ACC112 (cell line): ENCODE data around the gene FCRL6.

Source experiments
- H2AFZ ChIP-seq: fragments of 200-600 bp; sonication (generic); one replicate; pipeline ENCODE4 v1.6.0; 2017; ENCODE audit warnings: antibody characterized with exemption, low read length; ENCODE audit not compliant: unreplicated experiment
- H3K27ac ChIP-seq: fragments of 200-600 bp; sonication (generic); 2 replicates; pipeline ENCODE4 v1.5.1; 2014; ENCODE audit warnings: low read depth, mild to moderate bottlenecking, antibody characterized with exemption, low read length, moderate library complexity
- H3K27me3 ChIP-seq: fragments of 200-600 bp; sonication (generic); 2 replicates; pipeline ENCODE4 v1.6.1; 2014; ENCODE audit warnings: mild to moderate bottlenecking, antibody characterized with exemption, low read length, moderate library complexity, mixed read lengths; ENCODE audit not compliant: insufficient read depth
- H3K36me3 ChIP-seq: fragments of 200-600 bp; sonication (generic); 2 replicates; pipeline ENCODE4 v1.6.1; 2016; ENCODE audit warnings: mild to moderate bottlenecking, antibody characterized with exemption, low read length, moderate library complexity, mixed read lengths; ENCODE audit not compliant: insufficient read depth
- H3K4me1 ChIP-seq: fragments of 200-600 bp; sonication (generic); one replicate; pipeline ENCODE4 v1.6.1; 2016; ENCODE audit warnings: low read length, mixed read lengths; ENCODE audit not compliant: insufficient read depth, unreplicated experiment, control insufficient read depth
- H3K4me3 ChIP-seq: fragments of 200-600 bp; sonication (generic); 2 replicates; pipeline ENCODE4 v1.5.1; 2014; ENCODE audit warnings: mild to moderate bottlenecking, low read depth, low read length
- H3K79me2 ChIP-seq: fragments of 200-600 bp; sonication (generic); one replicate; pipeline ENCODE4 v1.6.0; 2016; ENCODE audit warnings: low read length; ENCODE audit not compliant: control insufficient read depth, unreplicated experiment, insufficient read depth

The FCRL6 gene, protein sequence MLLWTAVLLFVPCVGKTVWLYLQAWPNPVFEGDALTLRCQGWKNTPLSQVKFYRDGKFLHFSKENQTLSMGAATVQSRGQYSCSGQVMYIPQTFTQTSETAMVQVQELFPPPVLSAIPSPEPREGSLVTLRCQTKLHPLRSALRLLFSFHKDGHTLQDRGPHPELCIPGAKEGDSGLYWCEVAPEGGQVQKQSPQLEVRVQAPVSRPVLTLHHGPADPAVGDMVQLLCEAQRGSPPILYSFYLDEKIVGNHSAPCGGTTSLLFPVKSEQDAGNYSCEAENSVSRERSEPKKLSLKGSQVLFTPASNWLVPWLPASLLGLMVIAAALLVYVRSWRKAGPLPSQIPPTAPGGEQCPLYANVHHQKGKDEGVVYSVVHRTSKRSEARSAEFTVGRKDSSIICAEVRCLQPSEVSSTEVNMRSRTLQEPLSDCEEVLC

DNA sequence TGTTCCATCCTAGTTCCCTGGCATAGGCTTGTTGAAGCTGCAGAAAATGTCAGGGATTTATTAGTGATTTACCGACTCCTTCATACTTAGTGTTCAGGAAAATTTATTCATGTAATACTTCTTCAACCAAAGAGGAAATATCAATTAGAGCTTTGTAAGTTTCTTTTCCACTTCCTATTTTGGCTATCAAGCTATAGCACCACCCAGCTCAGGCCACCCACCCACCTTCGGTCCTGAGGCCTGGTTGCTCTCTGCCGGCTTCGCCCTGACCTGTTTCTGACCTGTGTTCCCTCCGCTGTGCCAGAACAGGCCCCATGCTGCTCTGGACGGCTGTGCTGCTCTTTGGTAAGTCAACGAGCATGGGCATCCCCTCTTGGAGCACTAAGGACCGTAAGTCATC lies at the start of gene FCRL6:
Gene FCRL6 (plus strand): TSS at position 250 of the 400 bp plus-strand sequence. CDS start 65 bp downstream, at position 315.
- no peak within 1 kb of the TSS for H3K4me3 ChIP-seq
- H3K36me3 ChIP-seq, result no peaks in the 10 kb centered on the region
- H3K4me1 ChIP-seq, result peaks cover 28% of the 10 kb centered on the region
- no peaks in the 10 kb centered on the region for H3K79me2 ChIP-seq
- H3K27ac ChIP-seq, result no peak within 1 kb of the TSS
- no peaks in the 10 kb centered on the region for H3K27me3 ChIP-seq
- no peak within 1 kb of the TSS for H2AFZ ChIP-seq

DNA sequence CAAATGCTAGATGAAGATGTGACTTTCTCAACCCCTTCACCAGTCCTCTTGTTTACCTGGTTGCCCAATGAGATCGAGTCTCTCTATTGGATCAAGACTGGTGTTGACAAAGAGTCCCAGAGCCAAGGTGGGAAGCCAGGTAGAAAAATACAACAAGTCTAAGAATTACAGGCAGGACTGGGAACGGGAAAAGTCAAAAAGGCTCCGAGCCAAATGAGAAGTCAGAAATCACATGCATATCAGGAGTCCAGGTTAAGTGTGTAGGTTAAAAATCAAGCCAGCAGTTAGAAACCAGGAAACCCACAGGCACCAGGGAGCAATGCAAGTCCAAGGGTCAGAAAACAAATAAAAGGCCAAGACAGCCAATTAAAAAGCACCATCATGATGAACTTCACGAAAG lies 48.8 kb upstream of the FCRL6 start:
- Histone ChIP-seq H3K27me3 (no peaks in the 10 kb centered on the region), H2AFZ (no peak overlapping the region), H3K36me3 (no peaks in the 10 kb centered on the region), H3K4me3 (no peak overlapping the region), H3K27ac (no peak overlapping the region), H3K79me2 (no peaks in the 10 kb centered on the region), H3K4me1 (peaks cover 14% of the 10 kb centered on the region)

DNA sequence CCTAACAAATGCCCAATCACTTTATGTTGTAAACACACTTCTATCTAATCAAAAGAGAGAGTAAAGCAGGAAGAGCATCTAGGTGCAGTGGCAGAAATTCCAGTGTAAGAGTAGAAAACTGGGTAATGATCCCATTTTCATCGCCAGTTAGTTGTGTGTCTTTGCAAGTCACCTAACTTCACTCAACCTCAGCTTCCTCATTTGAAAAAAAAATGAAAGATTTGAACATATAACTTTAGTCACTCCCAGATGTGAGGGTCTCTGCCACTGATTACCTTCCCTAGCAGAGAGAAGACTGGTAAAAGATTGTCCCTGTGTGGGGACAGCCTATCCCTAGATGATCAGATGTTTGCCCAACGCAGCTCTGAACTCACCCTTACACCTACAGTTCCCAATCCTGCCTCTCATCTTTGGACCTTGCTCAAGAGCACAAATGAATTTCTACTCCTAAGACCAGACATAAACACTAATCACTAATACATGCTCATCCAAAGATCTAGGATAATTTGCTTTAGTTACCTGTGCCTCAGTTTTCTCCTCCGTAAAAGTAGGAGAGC lies 46.6 kb upstream of the FCRL6 start:
- no peak overlapping the region for H2AFZ ChIP-seq
- no peak overlapping the region for H3K27ac ChIP-seq
- peaks cover 14% of the 10 kb centered on the region for H3K4me1 ChIP-seq
- H3K27me3 ChIP-seq, result no peaks in the 10 kb centered on the region
- H3K79me2 ChIP-seq, result no peaks in the 10 kb centered on the region
- H3K4me3 ChIP-seq, result no peak overlapping the region
- H3K36me3 ChIP-seq, result no peaks in the 10 kb centered on the region

DNA sequence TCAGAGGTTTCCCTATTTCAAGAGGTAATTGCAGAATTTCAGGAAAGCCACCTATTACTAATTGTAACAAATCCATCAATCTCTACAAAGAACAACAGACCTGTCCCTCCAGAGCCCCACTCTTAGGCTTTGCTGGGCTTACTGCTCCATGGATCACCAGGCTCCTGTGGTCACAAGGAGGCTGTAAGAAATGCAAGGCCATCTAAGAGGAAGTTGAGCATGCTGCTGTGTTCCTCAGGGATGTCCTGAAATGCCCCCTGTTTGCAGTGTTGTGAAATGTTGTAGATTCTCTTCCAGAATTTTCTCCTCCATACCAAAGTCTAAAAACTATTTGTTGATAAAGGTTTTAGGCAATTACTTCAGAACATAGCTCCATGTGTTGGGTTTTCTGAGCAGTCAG lies 45.8 kb upstream of the FCRL6 start:
- peak overlapping the region; percentile 3 for H2AFZ ChIP-seq
- H3K36me3 ChIP-seq, result no peaks in the 10 kb centered on the region
- H3K27ac ChIP-seq, result no peak overlapping the region
- no peaks in the 10 kb centered on the region for H3K79me2 ChIP-seq
- H3K4me1 ChIP-seq, result peaks cover 14% of the 10 kb centered on the region
- no peaks in the 10 kb centered on the region for H3K27me3 ChIP-seq
- no peak overlapping the region for H3K4me3 ChIP-seq

DNA sequence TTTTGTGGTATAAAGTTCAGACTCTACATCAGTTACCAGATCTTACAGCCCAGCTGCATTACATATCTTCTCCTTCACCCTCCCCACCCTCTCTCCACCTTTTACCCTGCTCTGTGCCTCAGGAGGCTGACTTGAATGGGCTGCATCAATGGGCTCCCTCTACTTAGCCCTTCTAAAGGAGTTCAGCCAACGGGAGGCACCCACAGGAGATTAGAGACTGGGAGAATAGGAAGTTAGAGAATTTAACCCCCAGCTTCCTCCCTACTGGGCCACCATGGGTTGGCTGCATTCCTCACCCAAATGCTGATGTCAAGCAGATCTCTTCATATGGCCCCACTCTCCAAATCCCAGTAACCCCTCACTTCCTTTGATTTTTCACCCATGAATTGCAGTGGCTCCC lies 38.5 kb upstream of the FCRL6 start:
- Histone ChIP-seq H3K79me2 (no peaks in the 10 kb centered on the region), H3K27ac (no peak overlapping the region), H3K36me3 (no peaks in the 10 kb centered on the region), H3K4me1 (no peaks in the 10 kb centered on the region), H3K27me3 (no peaks in the 10 kb centered on the region), H2AFZ (no peak overlapping the region), H3K4me3 (no peak overlapping the region)

DNA sequence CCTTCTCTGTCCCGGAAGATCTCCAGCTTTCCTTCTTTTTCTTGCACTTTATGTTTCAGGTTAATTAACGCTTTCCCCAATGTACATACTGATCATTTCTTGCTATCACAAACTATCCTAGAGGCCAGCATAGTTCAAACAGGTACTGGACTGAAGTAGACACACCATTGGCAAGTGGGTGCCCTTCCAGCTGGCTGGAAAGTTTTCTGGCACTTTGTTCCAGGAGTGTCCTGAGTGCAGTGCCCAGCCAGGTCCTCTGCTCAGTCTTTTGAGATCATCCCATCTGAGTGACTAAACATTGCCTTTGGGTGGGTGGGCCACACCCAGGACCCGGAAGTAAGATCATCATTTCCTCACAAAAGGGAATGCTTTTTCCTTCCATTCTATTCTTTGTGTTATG lies 36.4 kb upstream of the FCRL6 start:
- no peak overlapping the region for H2AFZ ChIP-seq
- H3K27me3 ChIP-seq, result no peaks in the 10 kb centered on the region
- no peak overlapping the region for H3K27ac ChIP-seq
- H3K4me1 ChIP-seq, result no peaks in the 10 kb centered on the region
- H3K79me2 ChIP-seq, result no peaks in the 10 kb centered on the region
- no peak overlapping the region for H3K4me3 ChIP-seq
- no peaks in the 10 kb centered on the region for H3K36me3 ChIP-seq

DNA sequence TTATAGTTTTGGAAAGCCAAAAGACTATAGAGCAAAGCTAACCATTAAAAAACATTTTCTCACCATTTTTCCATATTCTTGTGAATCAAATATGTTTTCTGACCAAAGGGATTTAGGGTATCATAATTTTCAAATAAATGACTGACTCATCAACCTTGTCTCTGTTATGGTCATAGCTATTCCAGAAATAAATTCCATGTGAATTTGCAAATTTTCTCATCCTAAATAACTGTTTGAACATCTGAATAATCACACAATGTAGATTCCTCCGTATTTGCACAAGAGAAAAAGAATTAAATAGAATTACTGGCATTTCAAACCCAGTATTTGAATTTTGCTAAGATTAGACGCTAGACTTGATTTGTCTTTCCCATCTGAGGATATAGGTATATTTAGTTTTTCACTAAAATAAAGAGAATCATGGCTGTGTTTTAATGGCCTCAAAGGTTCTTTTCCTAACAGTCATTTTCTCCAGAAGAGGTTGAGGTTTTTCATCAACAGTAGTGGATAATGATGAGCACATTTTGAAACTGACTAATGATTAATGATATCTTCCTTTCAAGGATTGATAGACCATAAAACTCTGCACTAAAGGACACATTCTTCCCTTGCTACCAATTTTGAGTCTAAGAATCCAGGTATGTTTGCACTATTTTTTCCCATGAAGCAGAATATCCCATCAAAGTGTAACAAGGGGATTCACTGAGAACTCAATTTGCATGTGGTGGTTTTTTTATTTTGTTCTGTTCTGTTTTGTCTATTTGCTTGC lies 30.8 kb upstream of the FCRL6 start:
- Histone ChIP-seq H3K27me3 (no peaks in the 10 kb centered on the region), H3K36me3 (no peaks in the 10 kb centered on the region), H3K4me1 (no peaks in the 10 kb centered on the region), H3K79me2 (no peaks in the 10 kb centered on the region), H3K4me3 (no peak overlapping the region), H3K27ac (no peak overlapping the region), H2AFZ (no peak overlapping the region)

DNA sequence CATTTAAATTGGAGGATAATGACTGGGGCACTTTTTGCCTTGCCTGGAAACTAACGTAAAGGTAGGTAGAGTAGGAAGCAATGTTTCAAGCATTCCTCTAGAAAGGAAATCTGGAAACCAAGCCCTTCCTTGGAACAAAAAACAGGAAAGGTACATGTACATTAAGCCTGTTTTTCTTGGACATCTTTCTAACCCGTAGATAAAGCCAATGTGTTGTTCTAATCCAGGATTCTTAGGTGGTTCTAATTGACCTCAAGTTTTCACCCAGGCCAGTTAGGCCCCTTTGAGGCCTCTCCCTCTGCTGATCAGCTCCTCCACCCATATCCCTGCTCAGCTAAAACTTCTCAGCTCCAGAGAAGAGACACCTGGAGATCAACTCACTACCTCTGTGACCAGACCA lies 27.7 kb upstream of the FCRL6 start:
- Histone ChIP-seq H2AFZ (no peak overlapping the region), H3K27me3 (no peaks in the 10 kb centered on the region), H3K79me2 (no peaks in the 10 kb centered on the region), H3K4me1 (peaks cover 19% of the 10 kb centered on the region), H3K36me3 (no peaks in the 10 kb centered on the region), H3K27ac (no peak overlapping the region), H3K4me3 (no peak overlapping the region)

DNA sequence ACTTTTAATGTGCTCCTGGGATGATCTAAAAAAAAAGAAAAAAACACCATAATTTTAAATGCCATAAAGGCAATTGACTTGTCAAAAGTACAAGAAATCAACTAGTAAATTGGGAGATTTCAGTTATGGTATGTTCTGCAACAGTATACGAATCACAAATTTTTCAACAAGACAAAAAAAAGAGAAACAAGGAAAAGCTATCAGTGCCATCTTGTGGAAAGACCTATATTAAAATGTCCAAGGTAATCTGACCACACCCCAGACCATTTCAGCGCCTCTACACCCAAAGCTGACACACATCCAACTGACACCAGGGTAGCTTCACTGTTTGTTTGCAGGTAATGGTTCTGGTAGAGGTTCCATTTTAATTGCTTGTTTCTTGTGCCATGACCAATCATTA lies 26.4 kb upstream of the FCRL6 start:
- Histone ChIP-seq H2AFZ (no peak overlapping the region), H3K79me2 (no peaks in the 10 kb centered on the region), H3K27ac (no peak overlapping the region), H3K27me3 (no peaks in the 10 kb centered on the region), H3K36me3 (no peaks in the 10 kb centered on the region), H3K4me1 (peaks cover 28% of the 10 kb centered on the region), H3K4me3 (no peak overlapping the region)

DNA sequence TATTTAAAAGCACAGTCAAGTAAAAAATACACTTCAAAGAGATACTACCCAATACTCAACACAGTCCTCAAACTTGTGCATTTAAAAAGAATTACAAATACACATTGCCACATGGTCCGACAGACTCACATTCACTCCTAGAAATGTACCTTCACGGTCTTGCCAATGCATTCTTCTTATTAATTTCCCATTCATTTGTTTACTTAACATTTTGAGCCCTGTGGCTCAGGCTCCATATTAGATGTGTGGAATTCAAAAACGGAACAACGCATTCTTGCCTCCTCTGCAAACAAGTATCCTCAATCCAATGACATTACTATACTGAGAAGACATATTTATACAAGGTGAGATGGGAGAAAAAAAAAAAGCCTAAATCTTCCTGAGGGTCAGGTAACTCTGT lies 23.9 kb upstream of the FCRL6 start:
- Histone ChIP-seq H2AFZ (no peak overlapping the region), H3K27me3 (no peaks in the 10 kb centered on the region), H3K79me2 (peaks cover 13% of the 10 kb centered on the region), H3K4me3 (no peak overlapping the region), H3K4me1 (peaks cover 35% of the 10 kb centered on the region), H3K36me3 (no peaks in the 10 kb centered on the region), H3K27ac (peak overlapping the region; percentile 90)
